Erythroblast (primary cell): ENCODE results near the gene NFIB.

Experiments
- GATA1 ChIP-seq: IDR thresholded peaks from 2 replicates; pipeline ENCODE4 v1.6.1; 2011; ENCODE audit warnings: low read depth, mild to moderate bottlenecking, control low read depth, low read length, moderate library complexity
- POLR2A ChIP-seq: IDR thresholded peaks from 2 replicates; pipeline ENCODE4 v1.6.1; 2011; ENCODE audit warnings: mild to moderate bottlenecking, low read length

DNA sequence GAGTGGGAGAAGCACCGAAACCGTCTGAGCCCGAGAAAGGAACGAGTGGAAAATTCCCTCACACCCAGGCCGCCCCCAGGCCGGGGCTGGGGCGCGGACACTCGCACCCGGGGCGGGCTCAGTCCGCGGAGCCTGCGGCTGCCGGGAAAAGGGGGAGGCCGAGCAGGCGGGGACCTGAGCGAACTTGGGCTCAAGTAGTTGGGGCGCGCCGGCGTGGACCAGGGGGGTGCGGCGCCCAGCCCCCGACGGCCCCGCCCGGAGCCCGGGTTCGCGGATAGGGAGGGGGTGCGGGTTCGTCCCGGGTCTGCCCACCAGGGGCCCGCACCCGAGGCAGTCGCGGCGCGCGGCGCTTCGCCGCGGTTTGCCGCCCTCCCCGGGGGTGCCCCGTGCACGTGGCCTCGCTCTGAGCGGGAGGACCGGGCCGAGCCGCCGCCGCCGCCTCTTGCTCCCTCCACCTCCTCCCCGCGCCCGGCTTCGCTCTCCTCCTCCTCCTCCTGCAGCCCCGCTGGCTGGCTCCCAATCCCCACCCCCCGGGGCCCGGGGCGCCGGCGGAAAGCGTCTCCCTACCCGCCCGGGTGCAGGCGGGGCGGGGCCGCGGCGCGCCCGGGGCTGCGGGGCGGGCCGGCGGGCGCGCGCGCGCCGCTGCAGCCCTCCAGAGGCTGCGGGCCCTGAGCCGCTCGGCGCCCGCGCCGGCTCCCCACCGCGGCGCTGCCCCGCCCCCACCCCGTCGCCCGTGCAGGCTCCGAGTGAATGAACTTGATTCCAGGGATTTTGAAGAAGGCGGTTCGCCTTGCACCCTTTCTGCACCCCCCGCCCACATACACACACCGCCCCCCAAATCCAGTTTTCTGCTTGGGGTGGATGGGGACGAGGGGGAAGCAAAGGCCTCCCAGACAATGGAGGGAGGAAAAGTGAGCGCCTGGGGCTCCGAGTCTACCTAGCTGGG lies 1.3 kb upstream of the NFIB start:
- no peak for TF ChIP-seq POLR2A
- TF ChIP-seq GATA1 = no peak
